HEK293 (cell line): ENCODE data around the gene ADAMTSL3.

Source experiments
- ZNF596 ChIP-seq: fragments of 450-650 bp; IDR thresholded peaks from 2 replicates; pipeline ENCODE4 v1.5.0; 2018; ENCODE audit warnings: missing biosample characterization, mild to moderate bottlenecking, missing genetic modification characterization, moderate library complexity
- TF ChIP-seq, protein P1 (sequence below): fragments of 450-650 bp; formaldehyde crosslinking; IDR thresholded peaks from 2 replicates; pipeline ENCODE4 v1.5.1; 2016; ENCODE audit warnings: missing biosample characterization, missing genetic modification characterization

GRCh38 chr15:83871808-83872559, 218.1 kb downstream of the ADAMTSL3 start:
- TF ChIP-seq, protein P1, sequence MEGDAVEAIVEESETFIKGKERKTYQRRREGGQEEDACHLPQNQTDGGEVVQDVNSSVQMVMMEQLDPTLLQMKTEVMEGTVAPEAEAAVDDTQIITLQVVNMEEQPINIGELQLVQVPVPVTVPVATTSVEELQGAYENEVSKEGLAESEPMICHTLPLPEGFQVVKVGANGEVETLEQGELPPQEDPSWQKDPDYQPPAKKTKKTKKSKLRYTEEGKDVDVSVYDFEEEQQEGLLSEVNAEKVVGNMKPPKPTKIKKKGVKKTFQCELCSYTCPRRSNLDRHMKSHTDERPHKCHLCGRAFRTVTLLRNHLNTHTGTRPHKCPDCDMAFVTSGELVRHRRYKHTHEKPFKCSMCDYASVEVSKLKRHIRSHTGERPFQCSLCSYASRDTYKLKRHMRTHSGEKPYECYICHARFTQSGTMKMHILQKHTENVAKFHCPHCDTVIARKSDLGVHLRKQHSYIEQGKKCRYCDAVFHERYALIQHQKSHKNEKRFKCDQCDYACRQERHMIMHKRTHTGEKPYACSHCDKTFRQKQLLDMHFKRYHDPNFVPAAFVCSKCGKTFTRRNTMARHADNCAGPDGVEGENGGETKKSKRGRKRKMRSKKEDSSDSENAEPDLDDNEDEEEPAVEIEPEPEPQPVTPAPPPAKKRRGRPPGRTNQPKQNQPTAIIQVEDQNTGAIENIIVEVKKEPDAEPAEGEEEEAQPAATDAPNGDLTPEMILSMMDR, result no peak
- no peak for TF ChIP-seq ZNF596
